Endothelial cell of umbilical vein (primary cell): ENCODE results near the gene TSPAN17. TPM values are rescaled to one million over a fixed set of nuclear protein-coding genes. Genes with fewer than 3 reads are reported as not detected.

Source experiments
- BruUV-seq: library from RNA; stranded (reverse); fragments of 400-500 nt; replicated peaks from 2 replicates; lab custom pipeline; 2021; lab: Mats Ljungman, UMichigan
- CTCF ChIA-PET: fragments of 300-600, 350-600 bp; sonication (Branson Sonifier 250); formaldehyde crosslinking; loops from one replicate; lab custom pipeline; 2021; ENCODE audit warnings: antibody characterized with exemption, inconsistent platforms; lab: Charles Lee
- POLR2A ChIA-PET: fragments of 300-600, 350-600 bp; sonication (Branson Sonifier 250); formaldehyde crosslinking; loops from one replicate; lab custom pipeline; 2021; ENCODE audit warnings: antibody characterized with exemption, inconsistent platforms; lab: Charles Lee
- DNase-seq: peaks from one replicate; pipeline ENCODE4 v3.0.0-alpha.2; 2011; ENCODE audit warnings: low read depth, low spot score
- FAIRE-seq: peaks from 2 replicates; lab custom pipeline; 2011; peaks lifted over from hg19 to GRCh38; lab: Jason Lieb, UNC
- H2AFZ ChIP-seq: 2 replicates; pipeline ENCODE4 v1.6.0; 2012; ENCODE audit warnings: low read depth, low read length, control low read depth, inconsistent platforms
- H3K27ac ChIP-seq: 2 replicates; pipeline ENCODE4 v1.5.1; 2011; ENCODE audit warnings: low read depth, mild to moderate bottlenecking, control low read depth, low read length, moderate library complexity; ENCODE audit not compliant: insufficient read depth
- H3K27me3 ChIP-seq, 2 experiments: 2 replicates each; pipeline versions ENCODE4 v1.6.0 to v1.6.1; 2011; ENCODE audit warnings: low read length in 2 of 2, mixed read lengths in 1 of 2; ENCODE audit not compliant: control insufficient read depth in 2 of 2, insufficient read depth in 2 of 2
- H3K36me3 ChIP-seq, 2 experiments: 2 replicates in 1 of 2; 3 replicates in 1 of 2; pipeline ENCODE4 v1.5.1; 2011; ENCODE audit warnings: low read length in 2 of 2, mild to moderate bottlenecking in 1 of 2, moderate library complexity in 1 of 2; ENCODE audit not compliant: control insufficient read depth in 2 of 2, insufficient read depth in 2 of 2; ENCODE audit errors: extremely low read depth in 1 of 2
- H3K4me1 ChIP-seq: 3 replicates; pipeline ENCODE4 v1.5.1; 2011; ENCODE audit warnings: mild to moderate bottlenecking, low read length; ENCODE audit not compliant: control insufficient read depth, insufficient read depth; ENCODE audit errors: extremely low read depth
- H3K4me2 ChIP-seq: 2 replicates; pipeline ENCODE4 v1.6.1; 2011; ENCODE audit warnings: low read length, control low read depth, mixed read lengths; ENCODE audit not compliant: insufficient read depth
- H3K4me3 ChIP-seq, 3 experiments: fragments of 200-600 bp in 1 of 3; sonication (generic), shearing (Covaris generic) in 1 of 3; replicated peaks in 1 of 3; 2 replicates each; pipeline ENCODE4 v1.5.1; 2011 to 2016; ENCODE audit warnings: control low read depth in 3 of 3, low read length in 3 of 3, mild to moderate bottlenecking in 2 of 3, inconsistent platforms in 1 of 3, low read depth in 1 of 3, moderate library complexity in 1 of 3; ENCODE audit not compliant: insufficient read depth in 1 of 3
- H3K79me2 ChIP-seq: 2 replicates; pipeline ENCODE4 v1.6.0; 2012; ENCODE audit warnings: low read length, inconsistent platforms; ENCODE audit not compliant: control insufficient read depth, insufficient read depth
- H3K9ac ChIP-seq: replicated peaks from 2 replicates; pipeline ENCODE3; 2011; ENCODE audit warnings: low read length, control low read depth; ENCODE audit not compliant: insufficient read depth; ENCODE audit errors: extremely low read depth
- H3K9me1 ChIP-seq: replicated peaks from 3 replicates; pipeline ENCODE4 v1.6.0; 2011; ENCODE audit warnings: mild to moderate bottlenecking, low read length; ENCODE audit not compliant: control insufficient read depth, insufficient read depth; ENCODE audit errors: extremely low read depth
- H3K9me3 ChIP-seq: replicated peaks from 2 replicates; pipeline ENCODE4 v1.5.1; 2012; ENCODE audit warnings: low read length, inconsistent platforms; ENCODE audit not compliant: control insufficient read depth, insufficient read depth
- H4K20me1 ChIP-seq: replicated peaks from 2 replicates; pipeline ENCODE3; 2011; ENCODE audit warnings: mild to moderate bottlenecking, low read length; ENCODE audit not compliant: control insufficient read depth, insufficient read depth; ENCODE audit errors: extremely low read depth
- EZH2 ChIP-seq: IDR thresholded peaks from 2 replicates; pipeline ENCODE4 v1.6.1; 2012; ENCODE audit warnings: borderline replicate concordance, low read depth, mild to moderate bottlenecking, moderate library complexity, low read length, inconsistent platforms; ENCODE audit not compliant: severe bottlenecking
- FOS ChIP-seq: IDR thresholded peaks from 2 replicates; pipeline ENCODE4 v1.6.1; 2011; ENCODE audit warnings: mild to moderate bottlenecking, low read length, moderate library complexity, borderline replicate concordance; ENCODE audit not compliant: insufficient read depth
- GATA2 ChIP-seq: IDR thresholded peaks from 2 replicates; pipeline ENCODE4 v1.7.0; 2011; ENCODE audit warnings: low read depth, mild to moderate bottlenecking, moderate library complexity, mixed read lengths, low read length; ENCODE audit not compliant: insufficient read length, insufficient read depth
- JUN ChIP-seq: IDR thresholded peaks from 2 replicates; pipeline ENCODE4 v1.6.1; 2011; ENCODE audit warnings: borderline replicate concordance, low read depth; ENCODE audit not compliant: insufficient read length, insufficient read depth
- MAX ChIP-seq: IDR thresholded peaks from 2 replicates; pipeline ENCODE4 v1.6.1; 2011; ENCODE audit not compliant: insufficient read depth, insufficient read length
- MYC ChIP-seq: IDR thresholded peaks from one replicate; pipeline ENCODE4 v1.6.1; 2011; ENCODE audit warnings: mild to moderate bottlenecking, low read depth, low read length
- POLR2AphosphoS5 ChIP-seq: IDR thresholded peaks from 2 replicates; pipeline ENCODE4 v1.6.1; 2012; ENCODE audit warnings: low read depth, mild to moderate bottlenecking, control low read depth, low read length, moderate library complexity; ENCODE audit not compliant: insufficient read depth
- dilution Hi-C: fragments of 300-500 bp; cut with MboI; formaldehyde crosslinking; loops from one replicate; pipeline ENCODE4 v1.15.0; 2019; ENCODE audit warnings: low sequenced_read_pairs; ENCODE audit not compliant: extremely low pct_ligation_motif_present
- intact Hi-C: fragments of 100-400 bp; cut with micrococcal nuclease; formaldehyde crosslinking; loops from one replicate; pipeline ENCODE4 v1.10.0; 2022
- polyA plus RNA-seq, 4 experiments: library from polyadenylated mRNA; depleted of rRNA in 3 of 4; stranded (reverse) in 3 of 4; unstranded in 1 of 4; fragments of >200 nt; gene quantifications; 2 replicates each; pipeline versions ENCODE4 v1.2.1 to v1.2.3, GENCODE V29; 2011 to 2012; ENCODE audit warnings: missing spikeins in 1 of 4
- total RNA-seq: library from RNA; stranded (reverse); gene quantifications from 2 replicates; pipeline ENCODE4 v1.2.3, GENCODE V29; 2021

The TSPAN17 gene
- total and polyA plus RNA-seq, 2 donors (not counting 3 experiments of a cell fraction or from before 2014, with no cell fraction given) = 55.9 to 73.3 TPM

- Histone ChIP-seq H3K9me1 (no peaks in the 10 kb centered on the region), H3K4me2 (no peak overlapping the region), H3K9me3 (no peaks in the 10 kb centered on the region), H4K20me1 (no peaks in the 10 kb centered on the region), H3K4me1 (no peaks in the 10 kb centered on the region), H3K27me3 (peaks cover 0 to 10% of the 10 kb centered on the region in 2 experiments), H3K79me2 (no peaks in the 10 kb centered on the region), H3K4me3 (no peak overlapping the region), H3K36me3 (no peaks in the 10 kb centered on the region), H3K27ac (no peak overlapping the region), H3K9ac (no peak overlapping the region), H2AFZ (no peak overlapping the region)
- FAIRE-seq = no peak
- TF ChIP-seq MYC = no peak
- no peak for TF ChIP-seq GATA2
- TF ChIP-seq POLR2AphosphoS5 = no peak
- TF ChIP-seq EZH2 = no peak
- no peak for TF ChIP-seq MAX
- TF ChIP-seq JUN = no peak
- no peak for TF ChIP-seq FOS
- no peak for DNase-seq
- CTCF ChIA-PET = interaction anchor here (1.0 to 2.7 kb wide), 3 partner anchors 10 to 449 kb away, joined by 3 to 18 read pairs (median 5); no protein-coding TSS in a partner anchor
- intact Hi-C loops (loop anchor here (10.0 kb wide), 1 partner anchor 222 kb away; no protein-coding TSS in a partner anchor), dilution Hi-C loops (no loop called here)
- BruUV-seq = no TSS peak
- POLR2A ChIA-PET = no interaction called here
These were observed 15.4 kb downstream of the TSPAN17 start for GRCh38 chr5:176662371-176663333.
